Stomach (tissue), 9 donors: ENCODE data around the gene STX4. TPM values are rescaled to one million over a fixed set of nuclear protein-coding genes. Genes with fewer than 3 reads are reported as not detected.

ENCODE experiments used
- DNase-seq, 2 donors: peaks; one replicate each; pipeline versions ENCODE4 v3.0.0 to v3.0.0-alpha.2; 2013 to 2019
- H3K27ac ChIP-seq, 5 donors: fragments of 200-600 bp in 4 of 5; sonication (generic) in 4 of 5; one replicate each; pipeline ENCODE4 v1.5.1; 2013 to 2019; ENCODE audit warnings: mild to moderate bottlenecking in 1 of 5, moderate library complexity in 1 of 5
- H3K27me3 ChIP-seq, 3 donors: fragments of 200-600 bp; sonication (generic); one replicate each; pipeline ENCODE4 v1.5.1; 2017 to 2019; ENCODE audit warnings: mixed run types in 1 of 3
- H3K36me3 ChIP-seq, 4 donors: fragments of 200-600 bp; sonication (generic); 1 replicate in 3 of 4; 2 replicates in 1 of 4; pipeline ENCODE4 v1.5.1; 2016 to 2019
- H3K4me1 ChIP-seq, 4 donors: fragments of 200-600 bp; sonication (generic); one replicate each; pipeline ENCODE4 v1.5.1; 2016 to 2019
- H3K4me3 ChIP-seq, 4 donors: fragments of 200-600 bp; sonication (generic) in 3 of 4; one replicate each; pipeline ENCODE4 v1.5.1; 2016 to 2019; ENCODE audit warnings: mild to moderate bottlenecking in 1 of 4
- H3K9me3 ChIP-seq, 4 donors: fragments of 200-600 bp; sonication (generic); one replicate each; pipeline ENCODE4 v1.5.1; 2016 to 2019
- EP300 ChIP-seq: sonication (generic); formaldehyde crosslinking; IDR thresholded peaks from one replicate; pipeline ENCODE4 v1.6.1; 2017; ENCODE audit warnings: antibody characterized with exemption
- POLR2A ChIP-seq, 4 donors: fragments of 450-650 bp; IDR thresholded peaks; one replicate each; pipeline ENCODE4 v1.6.1; 2016; ENCODE audit warnings: antibody characterized with exemption in 4 of 4, control low read depth in 2 of 4, mild to moderate bottlenecking in 1 of 4, moderate library complexity in 1 of 4
- POLR2AphosphoS5 ChIP-seq, 3 donors: sonication (generic); formaldehyde crosslinking; IDR thresholded peaks; one replicate each; pipeline ENCODE4 v1.6.1; 2016; ENCODE audit warnings: antibody characterized with exemption in 3 of 3
- WGBS, 5 donors: extraction: QIAGEN DNeasy Blood & Tissue Kit in 3 of 5; methylation state at CpG; one replicate each; pipeline versions ENCODE4 v1.1.5 to v1.1.7; 2013 to 2018; 5-methylcytosine and 5-hydroxymethylcytosine counted together
- intact Hi-C: fragments of 100-400 bp; cut with DNase I; formaldehyde crosslinking; loops from one replicate; pipeline ENCODE4 v1.15.1; 2023; ENCODE audit warnings: low total_unique reads
- polyA plus RNA-seq, 3 donors: library from polyadenylated mRNA; stranded (reverse); fragments of 200-250 nt; gene quantifications; one replicate each; pipeline ENCODE4 v1.2.3, GENCODE V29; 2013
- total RNA-seq, 5 donors: library from RNA; depleted of rRNA; stranded (reverse); fragments of >200 nt; gene quantifications; one replicate each; pipeline versions ENCODE4 v1.1.0 to v1.2.3, GENCODE V29; 2014 to 2016
- TF ChIP-seq, protein P1 (sequence below), 7 experiments: fragments of 450-650 bp in 4 of 7; fragments of 200-600 bp in 3 of 7; sonication (generic) in 3 of 7; IDR thresholded peaks; one replicate each; pipeline ENCODE4 v1.5.1; 2016 to 2019; ENCODE audit warnings: antibody characterized with exemption in 7 of 7, control low read depth in 2 of 7, mild to moderate bottlenecking in 1 of 7
- donor health status: healthy with polysubstance abuse.
- donor health status: Bipolar disorder and iron deficiency.
- donor health status: healthy.

STX4 gene
- total and polyA plus RNA-seq, 8 donors = 13.8 to 254 (median 60.2) TPM

DNA sequence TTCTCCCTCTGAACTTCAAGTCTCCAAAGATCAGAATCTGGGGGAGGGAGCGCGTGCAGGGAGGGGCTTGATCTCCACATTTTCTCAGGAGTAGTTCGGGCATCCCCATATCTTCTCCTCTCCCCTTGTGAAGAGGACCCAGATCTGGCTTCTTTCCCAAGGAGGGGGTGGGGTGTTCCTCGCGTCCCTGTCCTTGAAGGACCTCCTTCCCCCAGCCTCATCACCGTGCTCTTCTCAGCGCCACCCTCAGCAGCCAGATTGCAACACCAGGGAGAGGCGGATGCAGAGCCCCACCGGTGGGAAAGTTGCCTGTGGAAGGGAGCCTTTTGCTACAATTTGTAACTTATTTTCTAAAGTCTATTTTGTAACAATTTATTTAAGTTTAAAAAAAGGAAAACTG is 49.7 kb downstream of the STX4 start:
- DNase-seq = peak in 1 of 2 donors; percentile 2
- intact Hi-C loops = no loop called here
- WGBS, 5 donors = 59 to 83% (median 79%) methylated on average over 9 of the region's 9 CpGs
- peaks cover 37 to 100% (median 98%) of the 10 kb centered on the region in 4 donors for H3K36me3 ChIP-seq
- H3K4me1 ChIP-seq = peaks cover 0 to 37% (median 25%) of the 10 kb centered on the region in 4 donors
- H3K27ac ChIP-seq = no peak overlapping the region
- H3K9me3 ChIP-seq = no peaks in the 10 kb centered on the region
- H3K27me3 ChIP-seq = no peaks in the 10 kb centered on the region
- TF ChIP-seq EP300 = no peak
- H3K4me3 ChIP-seq = no peak overlapping the region

DNA sequence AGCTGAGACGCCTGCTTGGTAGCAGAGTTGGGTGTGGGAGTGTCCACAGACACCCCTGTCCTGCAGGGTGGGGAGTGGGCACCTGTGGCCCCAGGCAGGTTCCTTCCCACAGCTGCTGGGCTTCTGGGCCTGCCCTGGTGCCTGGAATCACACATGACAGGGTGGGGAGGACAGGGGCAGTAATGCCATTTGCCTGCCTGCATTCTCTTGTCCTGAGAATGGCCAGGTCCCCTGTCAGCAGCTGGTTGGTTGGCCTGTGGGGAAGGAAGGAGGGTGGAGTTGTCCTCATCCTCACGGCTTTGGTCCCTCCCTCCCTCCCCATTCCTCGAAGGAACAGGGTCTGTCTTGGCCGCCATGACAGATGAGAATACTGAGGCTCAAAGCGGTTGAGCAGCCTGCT is 50.2 kb downstream of the STX4 start:
- WGBS, 5 donors = 58 to 82% (median 69%) methylated on average over 5 of the region's 5 CpGs
- Histone ChIP-seq H3K4me3 (no peak overlapping the region), H3K9me3 (no peaks in the 10 kb centered on the region), H3K27me3 (no peaks in the 10 kb centered on the region), H3K36me3 (peaks cover 32 to 100% (median 95%) of the 10 kb centered on the region in 4 donors), H3K27ac (no peak overlapping the region), H3K4me1 (peaks cover 0 to 35% (median 25%) of the 10 kb centered on the region in 4 donors)
- intact Hi-C loops = no loop called here
- TF ChIP-seq EP300 (no peak), POLR2A (IDR thresholded peaks at IDR 0.05) (no peak), POLR2AphosphoS5 (IDR thresholded peaks at IDR 0.05) (no peak)
- TF ChIP-seq, protein P1, sequence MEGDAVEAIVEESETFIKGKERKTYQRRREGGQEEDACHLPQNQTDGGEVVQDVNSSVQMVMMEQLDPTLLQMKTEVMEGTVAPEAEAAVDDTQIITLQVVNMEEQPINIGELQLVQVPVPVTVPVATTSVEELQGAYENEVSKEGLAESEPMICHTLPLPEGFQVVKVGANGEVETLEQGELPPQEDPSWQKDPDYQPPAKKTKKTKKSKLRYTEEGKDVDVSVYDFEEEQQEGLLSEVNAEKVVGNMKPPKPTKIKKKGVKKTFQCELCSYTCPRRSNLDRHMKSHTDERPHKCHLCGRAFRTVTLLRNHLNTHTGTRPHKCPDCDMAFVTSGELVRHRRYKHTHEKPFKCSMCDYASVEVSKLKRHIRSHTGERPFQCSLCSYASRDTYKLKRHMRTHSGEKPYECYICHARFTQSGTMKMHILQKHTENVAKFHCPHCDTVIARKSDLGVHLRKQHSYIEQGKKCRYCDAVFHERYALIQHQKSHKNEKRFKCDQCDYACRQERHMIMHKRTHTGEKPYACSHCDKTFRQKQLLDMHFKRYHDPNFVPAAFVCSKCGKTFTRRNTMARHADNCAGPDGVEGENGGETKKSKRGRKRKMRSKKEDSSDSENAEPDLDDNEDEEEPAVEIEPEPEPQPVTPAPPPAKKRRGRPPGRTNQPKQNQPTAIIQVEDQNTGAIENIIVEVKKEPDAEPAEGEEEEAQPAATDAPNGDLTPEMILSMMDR (IDR thresholded peaks at IDR 0.05) = no peak
- DNase-seq = peak in 1 of 2 donors; percentile 1

DNA sequence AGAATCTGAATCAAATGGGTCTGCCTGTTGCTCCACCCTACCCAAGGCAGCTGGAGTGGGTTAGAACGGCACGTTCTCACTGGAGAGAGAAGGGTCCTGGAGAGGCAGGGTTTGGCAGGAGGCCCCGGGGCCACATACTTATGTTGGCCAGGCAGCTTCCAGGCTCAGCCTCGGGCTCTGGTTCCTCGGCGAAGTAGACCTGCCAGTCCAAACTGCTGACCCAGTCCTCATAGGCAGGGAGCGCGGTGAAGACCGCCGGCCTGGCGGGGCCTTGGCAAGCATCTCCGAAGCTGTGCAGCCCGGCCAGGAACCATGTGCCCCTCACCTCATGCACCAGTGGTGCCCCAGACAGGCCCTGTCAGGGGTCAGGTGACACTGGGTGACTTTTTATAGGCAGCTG is 50.6 kb downstream of the STX4 start:
- no peak for DNase-seq
- H3K27me3 ChIP-seq = no peaks in the 10 kb centered on the region
- peaks cover 28 to 100% (median 93%) of the 10 kb centered on the region in 4 donors for H3K36me3 ChIP-seq
- 83 to 93% (median 87%) methylated on average over 11 to 13 of the region's 13 CpGs for WGBS, 5 donors
- H3K9me3 ChIP-seq = no peaks in the 10 kb centered on the region
- no peak for TF ChIP-seq EP300
- no peak for TF ChIP-seq POLR2A (IDR thresholded peaks at IDR 0.05)
- TF ChIP-seq, protein P1 (IDR thresholded peaks at IDR 0.05) = no peak
- TF ChIP-seq POLR2AphosphoS5 (IDR thresholded peaks at IDR 0.05) = no peak
- intact Hi-C loops = no loop called here
- no peak overlapping the region for H3K27ac ChIP-seq
- H3K4me3 ChIP-seq = no peak overlapping the region
- H3K4me1 ChIP-seq = peaks cover 0 to 31% (median 27%) of the 10 kb centered on the region in 4 donors

DNA sequence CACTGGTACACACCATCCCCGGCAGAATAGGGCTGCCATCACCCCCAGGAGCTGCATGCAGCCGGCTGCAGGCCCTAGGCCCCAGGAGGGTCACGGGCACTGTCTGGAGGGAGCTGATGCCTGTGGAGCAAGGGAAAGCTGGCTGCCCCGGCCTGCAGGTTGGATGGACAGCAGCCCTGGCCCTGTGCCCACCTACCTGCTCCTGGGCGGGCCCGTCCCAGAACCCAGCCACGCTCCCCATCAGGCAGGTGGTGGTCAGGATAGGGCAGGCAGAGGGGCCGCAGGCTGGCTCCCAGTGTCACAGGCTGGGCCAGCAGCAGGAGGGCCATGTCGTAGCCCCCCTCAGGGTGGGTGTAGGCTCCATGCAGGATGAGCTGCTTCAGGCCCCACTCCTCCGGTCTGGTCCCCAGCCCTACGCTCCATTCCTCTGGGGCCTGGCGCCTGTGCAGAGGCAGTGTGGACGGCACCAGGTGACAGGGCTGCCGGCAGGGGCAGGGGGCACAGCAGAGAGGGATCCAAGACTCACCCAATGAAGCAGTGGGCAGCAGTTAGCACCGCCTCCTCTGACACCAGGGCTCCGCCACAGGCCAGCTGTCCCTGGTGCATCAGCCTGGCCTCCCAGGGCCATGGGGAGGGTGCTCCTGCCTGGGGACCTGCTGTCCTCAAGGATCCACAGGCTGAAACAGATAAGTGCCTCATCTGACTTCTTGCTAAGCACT is 51.4 kb downstream of the STX4 start:
- H3K27me3 ChIP-seq = no peaks in the 10 kb centered on the region
- H3K36me3 ChIP-seq = peaks cover 20 to 100% (median 93%) of the 10 kb centered on the region in 4 donors
- no peak overlapping the region for H3K4me3 ChIP-seq
- intact Hi-C loops = no loop called here
- no peak for DNase-seq
- no peaks in the 10 kb centered on the region for H3K9me3 ChIP-seq
- no peak overlapping the region for H3K27ac ChIP-seq
- 83 to 87% (median 85%) methylated on average over 9 to 16 of the region's 16 CpGs for WGBS, 5 donors
- H3K4me1 ChIP-seq = peaks cover 0 to 31% (median 24%) of the 10 kb centered on the region in 4 donors
- TF ChIP-seq POLR2AphosphoS5 (IDR thresholded peaks at IDR 0.05) = no peak
- no peak for TF ChIP-seq POLR2A (IDR thresholded peaks at IDR 0.05)
- TF ChIP-seq, protein P1 (IDR thresholded peaks at IDR 0.05) = no peak
- no peak for TF ChIP-seq EP300

DNA sequence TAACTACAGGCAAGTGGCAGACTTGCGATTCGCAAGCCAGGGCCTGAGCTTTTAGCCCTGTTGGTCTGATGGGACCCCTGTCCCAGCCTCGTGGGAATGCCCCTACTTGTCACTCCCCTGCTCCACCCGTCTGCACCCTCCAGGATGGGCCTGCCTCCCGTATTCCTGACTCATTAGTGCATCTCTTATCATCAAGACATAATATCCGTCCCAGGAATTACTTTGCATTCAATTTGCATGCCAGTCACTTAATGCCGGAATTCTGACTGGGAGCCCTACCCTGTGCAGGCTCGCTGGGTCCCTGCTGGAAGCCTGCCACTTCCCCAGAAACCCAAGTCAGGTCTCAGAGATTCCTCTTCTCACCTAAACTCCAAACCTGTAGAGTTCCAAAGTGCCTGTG is 52.1 kb downstream of the STX4 start:
- no peak for TF ChIP-seq POLR2AphosphoS5 (IDR thresholded peaks at IDR 0.05)
- TF ChIP-seq, protein P1 (IDR thresholded peaks at IDR 0.05) = no peak
- no peak for TF ChIP-seq POLR2A (IDR thresholded peaks at IDR 0.05)
- no peak for TF ChIP-seq EP300
- Histone ChIP-seq H3K4me3 (no peak overlapping the region), H3K27ac (no peak overlapping the region), H3K36me3 (peaks cover 15 to 100% (median 91%) of the 10 kb centered on the region in 4 donors), H3K9me3 (no peaks in the 10 kb centered on the region), H3K4me1 (peaks cover 0 to 31% (median 22%) of the 10 kb centered on the region in 4 donors), H3K27me3 (no peaks in the 10 kb centered on the region)
- DNase-seq = no peak
- 54 to 76% (median 71%) methylated on average over 8 of the region's 8 CpGs for WGBS, 5 donors
- intact Hi-C loops = no loop called here
